CD1c-positive myeloid dendritic cell (primary cell): ENCODE results near the gene AADACL4.
A peak's percentile ranks its signal among the peaks of the same experiment; 100 is the strongest.

Source experiments
- DNase-seq: peaks from one replicate; pipeline ENCODE4 v3.0.0-alpha.2; 2016; ENCODE audit errors: extremely low spot score

AADACL4 gene

GRCh38 chr1:12643785-12644184 is at the start of gene AADACL4:
Gene AADACL4, plus strand, starts transcription at chr1:12644085. Its CDS starts 462 bp downstream, at chr1:12644547.
- DNase-seq: no peak

GRCh38 chr1:12594490-12594889 is 49.4 kb upstream of the AADACL4 start:
- no peak for DNase-seq

- peak; percentile 71 for DNase-seq
These were observed 48.7 kb upstream of the AADACL4 start for GRCh38 chr1:12594966-12595756.

- DNase-seq: no peak
These were observed 48.2 kb upstream of the AADACL4 start for GRCh38 chr1:12595757-12596006.

- peak; percentile 92 for DNase-seq
These were observed 47.7 kb upstream of the AADACL4 start for GRCh38 chr1:12596007-12596821.

- DNase-seq: peak; percentile 23
These were observed 46.1 kb upstream of the AADACL4 start for GRCh38 chr1:12597792-12598191.

GRCh38 chr1:12598974-12599373 is 44.9 kb upstream of the AADACL4 start:
- DNase-seq: no peak

- no peak for DNase-seq
These were observed 44.2 kb upstream of the AADACL4 start for GRCh38 chr1:12599657-12600056.

- no peak for DNase-seq
These were observed 43.5 kb upstream of the AADACL4 start for GRCh38 chr1:12600335-12600734.

GRCh38 chr1:12600880-12601633 is 42.8 kb upstream of the AADACL4 start:
- peak; percentile 43 for DNase-seq

GRCh38 chr1:12601700-12602658 is 41.9 kb upstream of the AADACL4 start:
- DNase-seq: peak; percentile 79

GRCh38 chr1:12602659-12603024 is 41.2 kb upstream of the AADACL4 start:
- DNase-seq: no peak

GRCh38 chr1:12603224-12603623 is 40.7 kb upstream of the AADACL4 start:
- no peak for DNase-seq

- peak; percentile 77 for DNase-seq
These were observed 39.6 kb upstream of the AADACL4 start for GRCh38 chr1:12604114-12604874.

- DNase-seq: no peak
These were observed 38.9 kb upstream of the AADACL4 start for GRCh38 chr1:12604986-12605385.

- DNase-seq: peak; percentile 40
These were observed 36.6 kb upstream of the AADACL4 start for GRCh38 chr1:12607263-12607662.

GRCh38 chr1:12608311-12608957 is 35.5 kb upstream of the AADACL4 start:
- DNase-seq: no peak

GRCh38 chr1:12609469-12610003 is 34.3 kb upstream of the AADACL4 start:
- DNase-seq: no peak

GRCh38 chr1:12610305-12610935 is 33.5 kb upstream of the AADACL4 start:
- DNase-seq: no peak
